Loucy (cell line): ENCODE data around the gene APRT.

Source experiments
- CTCF ChIP-seq: fragments of 200-600 bp; sonication (generic); conservative IDR thresholded peaks from 2 replicates; pipeline ENCODE4 v1.5.1; 2014; ENCODE audit warnings: mild to moderate bottlenecking, antibody characterized with exemption, low read length
- EZH2phosphoT487 ChIP-seq: fragments of 200-600 bp; IDR thresholded peaks from 2 replicates; pipeline ENCODE4 v1.6.1; 2018; ENCODE audit warnings: antibody characterized with exemption, mild to moderate bottlenecking, moderate library complexity, borderline replicate concordance

- TF ChIP-seq CTCF (no peak), EZH2phosphoT487 (no peak)
Measured at GRCh38 chr16:88762258-88762870, 49.4 kb downstream of the APRT start.
